Stromal cell of bone marrow (primary cell): ENCODE results near the gene ATCAY.
"Not testable (repeated sequence)": the region's sequence is repeated elsewhere in the genome, so short reads cannot be mapped to it uniquely, and the experiment has no call there.

Source experiments
- DNase-seq: peaks from one replicate; pipeline ENCODE4 v3.0.0-alpha.2; 2012; ENCODE audit warnings: low read depth

ATCAY gene

GRCh38 chr19:3902317-3902973, 22.0 kb downstream of the ATCAY start:
- no peak for DNase-seq

DNA sequence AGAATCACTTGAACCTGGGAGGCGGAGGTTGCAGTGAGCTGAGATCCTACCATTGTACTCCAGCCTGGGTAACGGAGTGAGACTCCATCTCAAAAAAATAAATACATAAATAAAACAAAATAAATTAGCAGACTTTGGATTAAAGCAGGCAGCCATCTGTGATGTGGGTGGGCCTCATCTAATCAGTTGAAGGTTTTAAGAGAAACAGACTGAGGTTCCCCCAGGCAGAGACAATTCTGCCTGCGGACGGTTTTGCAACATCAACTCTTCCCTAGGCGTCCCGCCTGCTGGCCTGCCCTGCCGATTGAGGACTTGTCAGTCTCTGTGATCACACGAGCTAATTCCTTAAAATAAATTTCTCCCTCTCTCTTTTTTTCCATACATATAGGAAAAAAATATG, 23.7 kb downstream of the ATCAY start:
- DNase-seq = no peak

DNA sequence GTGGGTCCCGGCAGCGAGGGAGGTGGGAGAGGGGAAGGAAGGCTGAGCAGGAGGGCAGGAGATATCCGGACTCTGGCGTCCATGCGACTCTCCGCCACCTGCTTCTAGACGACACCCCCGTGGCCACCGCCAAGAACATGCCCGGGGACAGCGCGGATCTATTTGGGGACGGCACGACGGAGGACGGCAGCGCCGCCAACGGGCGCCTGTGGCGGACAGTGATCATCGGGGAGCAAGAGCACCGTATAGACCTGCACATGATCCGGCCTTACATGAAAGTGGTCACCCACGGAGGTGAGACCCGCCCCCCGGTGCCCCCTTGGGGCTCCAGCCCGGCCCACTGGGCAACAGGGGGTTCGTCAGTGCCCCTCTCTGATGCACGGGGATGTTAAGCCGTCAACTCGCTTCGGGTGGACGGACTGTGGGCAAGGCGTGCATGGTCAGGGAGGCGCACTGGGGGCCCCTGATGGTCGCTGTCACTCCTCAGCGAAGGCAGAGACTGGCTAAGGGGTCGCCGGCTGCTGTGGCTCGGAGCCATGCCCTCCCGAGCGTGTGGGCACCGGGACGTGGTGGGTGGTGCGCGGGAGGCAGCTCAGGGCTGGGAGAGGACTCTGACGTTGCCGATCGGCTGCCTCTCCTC, 27.3 kb downstream of the ATCAY start:
- no peak for DNase-seq

DNA sequence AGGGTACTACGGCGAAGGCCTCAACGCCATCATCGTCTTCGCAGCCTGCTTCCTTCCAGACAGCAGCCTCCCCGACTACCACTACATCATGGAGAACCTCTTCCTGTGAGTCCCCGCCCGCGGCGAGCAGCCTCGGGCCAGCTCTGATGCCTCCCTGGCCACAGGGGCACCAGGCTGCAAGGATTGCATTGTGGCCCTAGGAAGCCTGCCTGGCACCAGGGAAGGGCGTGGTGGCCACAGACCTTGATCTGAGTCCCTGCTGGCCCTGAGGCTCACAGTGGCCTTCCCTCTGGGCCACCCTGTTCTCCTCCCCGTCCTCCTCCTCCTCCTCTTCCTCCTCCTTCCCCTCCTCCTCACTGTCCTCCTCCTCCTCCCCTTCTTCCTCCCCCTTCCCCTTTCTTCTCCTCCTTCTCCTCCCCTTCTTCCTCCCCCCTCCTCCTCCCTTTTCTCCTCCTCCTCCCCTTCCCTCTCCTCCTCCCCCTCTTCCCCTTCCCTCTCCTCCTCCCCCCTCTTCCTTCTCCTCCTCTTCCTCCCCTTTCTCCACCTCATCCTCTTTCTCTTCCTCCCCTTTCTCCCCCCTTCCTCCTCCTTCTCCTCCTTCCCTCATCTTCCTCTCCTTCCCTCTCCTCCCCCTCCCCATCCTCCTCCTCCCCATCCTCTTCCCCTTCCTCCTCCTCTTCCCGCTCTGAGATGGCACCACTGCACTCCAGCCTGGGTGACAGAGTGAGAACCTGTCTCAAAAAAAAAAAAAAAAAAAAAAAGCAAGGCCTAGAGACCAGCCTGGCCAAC, 28.0 kb downstream of the ATCAY start:
- DNase-seq = no peak

DNA sequence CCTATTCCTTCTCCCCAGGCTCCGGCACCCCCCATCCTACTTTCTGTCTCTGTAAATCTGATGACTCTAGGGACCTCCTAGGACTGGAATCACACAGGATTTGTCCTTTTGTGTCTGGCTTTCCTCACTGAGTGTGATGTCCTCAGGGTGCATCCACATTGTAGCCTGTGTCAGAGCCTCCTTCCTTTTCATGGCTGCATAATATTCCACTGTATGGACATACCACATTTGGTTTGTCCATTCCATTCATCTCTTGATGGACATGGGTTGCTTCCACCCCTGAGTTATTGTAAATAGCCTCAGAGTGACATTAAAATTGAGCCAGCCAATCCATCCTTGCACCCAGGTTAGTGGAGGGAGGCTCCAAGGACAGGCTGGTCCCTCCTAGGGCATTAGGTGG, 29.6 kb downstream of the ATCAY start:
- no peak for DNase-seq

DNA sequence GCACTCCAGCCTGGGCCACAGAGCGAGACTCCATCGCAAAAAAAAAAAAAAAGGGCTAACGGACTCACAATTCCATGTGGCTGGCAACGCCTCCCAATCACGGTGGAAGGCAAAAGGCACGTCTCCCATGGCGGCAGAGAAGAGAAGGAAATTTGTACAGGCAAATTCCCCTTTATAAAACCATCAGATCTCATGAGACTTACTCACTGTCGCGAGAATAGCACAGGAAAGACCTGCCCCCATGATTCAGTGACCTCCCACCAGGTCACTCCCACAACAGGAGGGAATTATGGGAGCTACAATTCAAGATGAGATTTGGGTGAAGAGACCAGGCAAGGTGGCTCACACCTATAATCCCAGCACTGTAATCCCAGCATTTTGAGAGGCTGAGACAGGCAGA, 33.7 kb downstream of the ATCAY start:
- DNase-seq = no peak

GRCh38 chr19:3916033-3916432, 35.5 kb downstream of the ATCAY start:
- no peak for DNase-seq

GRCh38 chr19:3919793-3920192, 39.3 kb downstream of the ATCAY start:
- DNase-seq = no peak

DNA sequence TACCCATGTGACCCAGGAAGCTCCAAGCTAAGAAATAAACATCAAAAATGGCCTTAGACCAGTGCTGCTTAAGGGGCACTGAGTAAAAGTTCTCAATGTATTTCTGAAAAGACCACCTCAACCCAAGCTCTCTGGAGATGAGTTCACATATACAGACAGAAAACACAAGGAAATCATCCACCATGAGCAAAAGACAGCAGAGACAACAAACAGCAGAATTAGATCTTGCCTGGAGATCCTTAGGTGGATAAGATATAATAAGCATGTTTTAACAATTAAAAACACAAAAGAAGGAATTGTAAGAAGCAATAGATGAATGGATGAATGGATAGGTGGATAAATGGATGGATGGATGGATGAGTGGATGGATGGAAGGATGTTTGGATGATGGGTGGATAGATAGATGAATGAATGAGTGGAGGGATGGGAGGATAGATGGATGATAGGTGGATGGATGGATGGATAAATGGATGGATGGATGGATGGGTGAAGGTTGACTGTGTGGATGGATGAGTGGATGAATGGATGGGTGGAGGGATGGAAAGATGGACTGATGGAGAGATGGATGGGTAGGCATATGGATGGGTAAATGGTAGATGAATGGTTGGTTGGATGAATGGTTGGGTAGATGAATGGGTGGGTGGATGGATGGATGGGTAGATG, 42.7 kb downstream of the ATCAY start:
- no peak for DNase-seq

- DNase-seq = no peak
Measured at GRCh38 chr19:3923912-3924311, 43.4 kb downstream of the ATCAY start.

DNA sequence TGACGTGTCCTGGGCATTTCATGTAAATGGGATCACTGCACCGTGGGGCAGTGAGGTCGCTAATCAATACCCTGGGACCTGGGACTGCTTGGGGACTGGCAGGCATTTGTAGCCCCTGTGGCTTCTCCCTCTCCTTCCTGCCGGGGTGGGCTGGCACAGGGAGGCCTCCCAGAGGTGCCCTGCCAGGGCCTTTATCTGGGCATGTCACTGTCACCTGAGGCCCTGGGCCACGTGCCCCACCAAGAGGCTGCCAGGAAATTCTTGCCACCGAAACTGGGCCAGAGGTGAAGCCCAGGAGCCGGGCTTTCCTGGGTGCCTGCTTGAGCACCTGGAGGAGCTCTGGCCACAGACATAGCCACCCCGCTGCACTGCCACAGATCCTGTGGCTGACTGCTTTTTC, 50.6 kb downstream of the ATCAY start:
- DNase-seq = no peak

GRCh38 chr19:3932931-3933810, 52.7 kb downstream of the ATCAY start, which contains the start of gene NMRK2:
Gene NMRK2 (plus strand): TSS chr19:3933069. CDS start chr19:3933672, 603 bp downstream.
- no peak for DNase-seq

DNA sequence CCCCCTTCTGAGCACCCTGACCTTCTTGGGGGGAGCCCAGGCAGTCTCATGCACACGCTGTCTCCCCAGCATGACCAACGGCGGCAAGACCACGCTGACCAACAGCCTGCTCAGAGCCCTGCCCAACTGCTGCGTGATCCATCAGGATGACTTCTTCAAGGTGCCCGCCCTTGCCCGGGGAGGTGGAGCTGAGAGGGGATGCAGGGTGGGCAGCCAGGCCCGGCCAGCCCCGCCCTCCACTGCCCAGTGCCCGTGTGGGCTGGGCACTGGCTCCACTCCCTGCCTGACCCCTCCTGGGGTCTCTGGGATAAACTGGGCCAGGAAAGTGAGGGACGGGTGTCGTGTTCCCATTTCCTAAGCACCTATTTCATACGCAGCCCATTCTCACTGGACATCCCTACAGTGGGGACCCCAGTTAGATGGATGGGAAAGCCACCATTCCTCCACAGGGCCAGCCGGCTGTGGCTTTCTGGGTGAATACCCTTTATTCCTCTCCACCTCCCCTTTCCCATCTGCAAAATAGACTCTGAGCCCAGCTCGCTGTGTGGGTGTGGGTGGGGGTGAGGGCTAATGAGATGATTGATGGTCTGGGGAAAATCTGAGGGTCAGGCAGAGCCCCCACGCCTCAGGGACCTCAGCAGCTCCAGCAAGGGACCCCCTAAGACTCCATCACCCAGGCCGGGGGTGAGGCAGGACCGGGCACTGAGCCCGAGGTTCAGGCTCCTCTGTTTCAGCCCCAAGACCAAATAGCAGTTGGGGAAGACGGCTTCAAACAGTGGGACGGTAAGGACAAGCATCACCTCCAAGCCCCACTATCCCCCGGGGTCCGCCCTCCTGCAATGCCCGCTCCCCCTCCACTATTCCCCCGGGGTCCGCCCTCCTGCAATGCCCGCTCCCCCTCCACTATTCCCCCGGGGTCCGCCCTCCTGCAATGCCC, 56.3 kb downstream of the ATCAY start:
- no peak for DNase-seq

- DNase-seq = not testable (repeated sequence)
Measured at GRCh38 chr19:3938300-3938950, 57.9 kb downstream of the ATCAY start.

GRCh38 chr19:3942790-3943409, 62.4 kb downstream of the ATCAY start:
- no peak for DNase-seq

DNA sequence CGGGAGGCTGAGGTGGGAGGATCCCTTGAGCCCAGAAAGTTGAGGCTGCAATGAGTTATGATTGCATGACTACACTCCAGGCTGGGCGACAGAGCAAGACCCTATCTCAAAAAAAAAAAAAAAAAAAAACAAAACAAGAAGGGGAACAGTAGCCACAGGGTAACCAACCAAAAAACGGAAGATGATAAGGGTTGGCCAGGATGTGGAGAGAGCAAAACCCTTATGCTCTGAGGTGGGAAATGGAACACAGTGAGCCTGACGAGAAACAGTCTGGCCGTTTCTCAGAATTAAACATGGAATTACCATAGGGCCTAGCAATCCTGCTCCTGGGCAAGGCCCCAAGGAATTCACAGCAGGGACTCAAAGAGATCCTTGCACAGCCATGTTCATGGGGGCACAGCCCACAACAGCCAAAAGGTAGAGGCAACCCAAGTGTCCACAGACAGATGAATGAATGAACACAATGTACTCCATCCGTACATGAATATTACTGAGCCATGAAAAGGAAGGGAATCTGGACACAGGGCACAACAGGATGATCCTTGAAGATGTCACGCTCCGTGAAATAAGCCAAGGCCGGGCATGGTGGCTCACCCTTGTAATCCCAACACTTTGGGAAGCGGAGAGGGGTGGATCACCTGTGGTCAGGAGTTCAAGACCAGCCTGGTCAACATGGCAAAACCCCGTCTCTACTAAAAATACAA, 63.7 kb downstream of the ATCAY start:
- DNase-seq = no peak

DNA sequence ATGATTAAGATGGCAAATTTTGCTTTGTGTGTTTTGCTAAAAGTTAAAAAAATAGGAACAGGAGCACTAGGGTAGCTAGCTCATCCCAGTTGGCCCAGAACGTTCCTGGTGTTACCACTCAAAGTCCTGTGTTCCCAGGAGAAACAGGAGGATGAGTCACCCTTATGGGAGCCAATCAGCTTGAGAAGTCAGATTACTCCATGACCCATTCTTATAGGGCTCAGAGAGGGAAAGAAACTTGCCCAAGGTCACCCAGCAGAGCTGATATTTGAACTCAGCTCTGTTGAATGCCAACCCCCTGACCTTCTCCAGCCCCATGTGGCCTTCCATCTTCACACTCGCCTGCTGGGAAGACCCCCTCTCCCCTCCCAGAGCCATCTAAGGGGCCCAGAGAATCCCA, 65.4 kb downstream of the ATCAY start:
- peak; percentile 15 for DNase-seq

DNA sequence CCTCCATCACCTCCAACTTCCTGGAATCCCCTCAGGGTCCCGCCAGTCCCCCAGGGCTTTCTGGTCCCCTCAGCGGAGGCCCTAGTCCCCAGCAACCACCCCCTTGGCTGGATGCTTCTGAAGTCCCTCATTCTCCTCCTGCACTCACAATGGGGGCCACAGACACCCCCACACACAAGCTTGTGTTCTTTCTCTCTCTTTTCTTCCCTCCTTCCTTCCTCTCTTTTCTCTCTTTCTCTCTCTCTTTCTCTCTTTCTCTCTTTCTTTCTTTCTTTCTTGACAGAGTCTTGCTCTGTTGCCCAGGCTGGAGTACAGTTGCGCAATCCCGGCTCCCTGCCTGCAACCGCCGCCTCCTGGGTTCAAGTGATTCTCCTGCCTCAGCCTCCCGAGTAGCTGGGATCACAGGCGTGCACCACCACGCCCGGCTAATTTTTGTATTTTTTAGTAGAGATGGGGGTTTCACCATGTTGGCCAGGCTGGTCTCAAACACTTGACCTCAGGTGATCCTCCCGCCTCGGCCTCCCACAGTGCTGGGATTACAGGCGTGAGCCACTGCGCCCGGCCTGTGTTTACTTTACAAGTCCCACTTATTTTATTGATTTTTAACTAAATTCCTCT, 66.9 kb downstream of the ATCAY start:
- DNase-seq = not testable (repeated sequence)
